K562 (cell line): ENCODE data around the gene MAB21L1. TPM values are rescaled to one million over a fixed set of nuclear protein-coding genes. Genes with fewer than 3 reads are reported as not detected.

Experiments used
- ATAC-seq: fragments of 200-7000 bp; cut with Tn5 transposase; 3 replicates; pipeline ENCODE4 v1.9.1; 2020; ENCODE audit warnings: moderate library complexity
- BruUV-seq: library from RNA; stranded (reverse); fragments of 400-500 nt; replicated peaks from 2 replicates; lab custom pipeline; 2021; lab: Mats Ljungman, UMichigan
- CTCF ChIA-PET: fragments of 300-600 bp; formaldehyde crosslinking; extraction: SDS; loops from one replicate; lab custom pipeline; 2021; ENCODE audit warnings: low intra/inter-chr PET ratio; lab: Yijun Ruan, JAX
- POLR2A ChIA-PET: fragments of 300-600, 350-650 bp; sonication (Branson Sonifier 250); formaldehyde crosslinking; extraction: SDS; loops from one replicate; lab custom pipeline; 2021; ENCODE audit warnings: antibody characterized with exemption, inconsistent platforms; lab: Yijun Ruan, JAX
- DNase-seq, 4 experiments: peaks; one replicate each; pipeline versions ENCODE4 v3.0.0 to v3.0.0-alpha.2; 2011 to 2018; ENCODE audit warnings: low spot score in 3 of 4, mixed read lengths in 3 of 4; ENCODE audit errors: extremely low read depth in 1 of 4
- FAIRE-seq: peaks from 2 replicates; lab custom pipeline; 2011; peaks lifted over from hg19 to GRCh38; lab: Jason Lieb, UNC
- H2AFZ ChIP-seq: 2 replicates; pipeline ENCODE4 v1.6.0; 2011; ENCODE audit warnings: low read depth, low read length, control low read depth, inconsistent platforms
- H3K27ac ChIP-seq: fragments of 200-600 bp; 3 replicates; pipeline ENCODE4 v1.8.0; 2011; ENCODE audit warnings: low read depth, mild to moderate bottlenecking, control low read depth, inconsistent platforms, low read length, moderate library complexity, mixed read lengths; ENCODE audit errors: extremely low read depth
- H3K27me3 ChIP-seq, 2 experiments: fragments of 300-600 bp in 1 of 2; 2 replicates in 1 of 2; 3 replicates in 1 of 2; pipeline versions ENCODE4 v1.6.0 to v1.8.0; 2011; ENCODE audit warnings: inconsistent platforms in 2 of 2, low read length in 2 of 2, mild to moderate bottlenecking in 1 of 2, mixed read lengths in 1 of 2, moderate library complexity in 1 of 2; ENCODE audit not compliant: control insufficient read depth in 2 of 2, insufficient read depth in 2 of 2
- H3K36me3 ChIP-seq: fragments of 300-600 bp; 3 replicates; pipeline ENCODE4 v1.8.0; 2011; ENCODE audit warnings: mild to moderate bottlenecking, low read length, inconsistent platforms; ENCODE audit not compliant: control insufficient read depth, insufficient read depth
- H3K4me1 ChIP-seq, 2 experiments: fragments of 200-600 bp in 1 of 2; replicated peaks in 1 of 2; 2 replicates in 1 of 2; 3 replicates in 1 of 2; pipeline versions ENCODE4 v1.5.1 to v1.8.0; 2011; ENCODE audit warnings: inconsistent platforms in 2 of 2, low read length in 2 of 2, mild to moderate bottlenecking in 1 of 2, mixed read lengths in 1 of 2, moderate library complexity in 1 of 2; ENCODE audit not compliant: control insufficient read depth in 2 of 2, insufficient read depth in 2 of 2
- H3K4me2 ChIP-seq: 2 replicates; pipeline ENCODE4 v1.6.1; 2011; ENCODE audit warnings: low read length, control low read depth, inconsistent platforms, mixed read lengths; ENCODE audit not compliant: insufficient read depth
- H3K4me3 ChIP-seq: fragments of 200-600 bp; sonication (generic), shearing (Covaris generic); 2 replicates; pipeline ENCODE4 v1.5.1; 2016; ENCODE audit warnings: control low read depth, inconsistent platforms
- H3K79me2 ChIP-seq: fragments of 200-600 bp; 3 replicates; pipeline ENCODE4 v1.8.0; 2011; ENCODE audit warnings: low read length, inconsistent platforms; ENCODE audit not compliant: control insufficient read depth, insufficient read depth
- H3K9ac ChIP-seq, 2 experiments: 2 replicates each; pipeline versions ENCODE4 v1.6.0 to v1.6.1; 2011; ENCODE audit warnings: low read depth in 2 of 2, low read length in 2 of 2, control low read depth in 1 of 2, inconsistent platforms in 1 of 2, mild to moderate bottlenecking in 1 of 2, mixed read lengths in 1 of 2; ENCODE audit not compliant: insufficient read depth in 1 of 2
- H3K9me1 ChIP-seq: one replicate; pipeline ENCODE4 v1.6.0; 2011; ENCODE audit warnings: inconsistent platforms, mild to moderate bottlenecking, low read length, moderate library complexity; ENCODE audit not compliant: control insufficient read depth, insufficient read depth
- H3K9me3 ChIP-seq: replicated peaks from 2 replicates; pipeline ENCODE4 v1.5.1; 2011; ENCODE audit warnings: low read depth, low read length, inconsistent platforms; ENCODE audit not compliant: control insufficient read depth, insufficient read depth
- H4K20me1 ChIP-seq: replicated peaks from 2 replicates; pipeline ENCODE4 v1.6.1; 2011; ENCODE audit warnings: low read length, inconsistent platforms, mixed read lengths; ENCODE audit not compliant: control insufficient read depth, insufficient read depth
- CBFB ChIP-seq: sonication (generic); formaldehyde crosslinking; IDR thresholded peaks from 2 replicates; pipeline ENCODE4 v1.4.0; 2020; ENCODE audit warnings: mild to moderate bottlenecking, missing genetic modification reagents
- CHD1 ChIP-seq: fragments of 200-600 bp; sonication (generic); IDR thresholded peaks from one replicate; pipeline ENCODE4 v1.6.1; 2012; ENCODE audit warnings: mild to moderate bottlenecking, moderate library complexity, low read length, inconsistent platforms
- DNMT1 ChIP-seq: fragments of 450-650 bp; IDR thresholded peaks from 2 replicates; pipeline ENCODE4 v1.6.1; 2016; ENCODE audit warnings: antibody characterized with exemption, mild to moderate bottlenecking
- KLF1 ChIP-seq: fragments of 450-650 bp; IDR thresholded peaks from 2 replicates; pipeline ENCODE4 v1.6.1; 2016; ENCODE audit warnings: missing genetic modification characterization, missing compliant biosample characterization
- NR3C1 ChIP-seq: sonication (generic); formaldehyde crosslinking; IDR thresholded peaks from 2 replicates; pipeline ENCODE4 v1.8.1; 2022; ENCODE audit warnings: missing genetic modification reagents
- PML ChIP-seq: IDR thresholded peaks from 2 replicates; pipeline ENCODE4 v1.6.1; 2012; ENCODE audit warnings: low read length, inconsistent platforms
- POLR2AphosphoS5 ChIP-seq: IDR thresholded peaks from 2 replicates; pipeline ENCODE4 v1.6.1; 2011; ENCODE audit warnings: mild to moderate bottlenecking, low read depth, low read length, moderate library complexity; ENCODE audit not compliant: control insufficient read depth, insufficient read depth
- SIRT6 ChIP-seq: IDR thresholded peaks from one replicate; pipeline ENCODE4 v1.6.1; 2012; ENCODE audit warnings: low read depth, mild to moderate bottlenecking, control low read depth, inconsistent platforms, low read length, moderate library complexity
- SP1 ChIP-seq: sonication (generic); formaldehyde crosslinking; IDR thresholded peaks from 2 replicates; pipeline ENCODE4 v1.8.1; 2022; ENCODE audit warnings: mild to moderate bottlenecking, missing genetic modification reagents
- ZFPM2 ChIP-seq: fragments of 250-450 bp; sonication (Bioruptor Pico); IDR thresholded peaks from 2 replicates; pipeline ENCODE4 v1.5.1; 2022; ENCODE audit warnings: mild to moderate bottlenecking
- ZNF444 ChIP-seq: fragments of 250-450 bp; sonication (Bioruptor Pico); IDR thresholded peaks from 2 replicates; pipeline ENCODE4 v1.4.0; 2020; ENCODE audit warnings: mild to moderate bottlenecking, moderate library complexity
- ZNF644 ChIP-seq: fragments of 200-800 bp; sonication (Bioruptor generic); IDR thresholded peaks from 2 replicates; pipeline ENCODE4 v1.6.1; 2016; ENCODE audit warnings: low read depth, missing genetic modification characterization, missing compliant biosample characterization
- ZNF699 ChIP-seq: fragments of 250-450 bp; sonication (Bioruptor Pico); IDR thresholded peaks from 2 replicates; pipeline ENCODE4 v1.8.0; 2021; ENCODE audit warnings: mild to moderate bottlenecking, moderate library complexity; ENCODE audit not compliant: insufficient replicate concordance
- WGBS: fragments of 100-300 bp; shearing (Covaris generic); methylation state at CpG from one replicate; pipeline ENCODE4 v1.1.6; 2016; ENCODE audit warnings: low coverage, mixed read lengths; ENCODE audit not compliant: insufficient coverage; ENCODE audit errors: missing lambda C conversion rate; 5-methylcytosine and 5-hydroxymethylcytosine counted together
- in situ Hi-C: fragments of 300-500 bp; cut with MboI; formaldehyde crosslinking; loops from 4 replicates; pipeline ENCODE4 v1.15.0; 2018; ENCODE audit warnings: inconsistent platforms, mixed read lengths
- intact Hi-C: fragments of 100-400 bp; cut with micrococcal nuclease; formaldehyde crosslinking; loops from 2 replicates; pipeline ENCODE4 v1.14.2; 2022
- polyA plus RNA-seq, 8 experiments: library from polyadenylated mRNA; depleted of rRNA in 4 of 8; stranded (reverse) in 5 of 8; unstranded in 3 of 8; fragments of >200 nt; fragmentation: Nextera tagmentation in 2 of 8; fragmentation: Illumina TruSeq in 1 of 8; extraction: Ambion mirVana in 2 of 8; extraction: Trizol in 1 of 8; gene quantifications; 2 replicates each; pipeline versions ENCODE4 v1.2.1 to v1.2.3, GENCODE V29; 2011 to 2014; ENCODE audit warnings: inconsistent platforms in 1 of 8, missing spikeins in 1 of 8
- total RNA-seq, 7 experiments: library from RNA; depleted of rRNA in 6 of 7; stranded (reverse); fragments of >200 nt in 6 of 7; fragmentation: Illumina TruSeq in 2 of 7; extraction: Trizol in 2 of 7; gene quantifications; 2 replicates each; pipeline versions ENCODE4 v1.2.1 to v1.2.3, GENCODE V29; 2011 to 2021; ENCODE audit warnings: low replicate concordance in 1 of 7
- TF ChIP-seq, protein P1 (sequence below): sonication (generic); formaldehyde crosslinking; IDR thresholded peaks from 2 replicates; pipeline ENCODE4 v1.8.0; 2022; ENCODE audit warnings: missing genetic modification reagents, mild to moderate bottlenecking, borderline replicate concordance
- TF ChIP-seq, protein P2 (sequence below): fragments of 250-450 bp; sonication (Bioruptor Pico); IDR thresholded peaks from 2 replicates; pipeline ENCODE4 v1.4.0; 2020; ENCODE audit warnings: mild to moderate bottlenecking

The MAB21L1 gene
- total and polyA plus RNA-seq, 9 of the 15 experiments (the other 6 are each of a cell fraction or from before 2014, with no cell fraction given) = not detected

DNA sequence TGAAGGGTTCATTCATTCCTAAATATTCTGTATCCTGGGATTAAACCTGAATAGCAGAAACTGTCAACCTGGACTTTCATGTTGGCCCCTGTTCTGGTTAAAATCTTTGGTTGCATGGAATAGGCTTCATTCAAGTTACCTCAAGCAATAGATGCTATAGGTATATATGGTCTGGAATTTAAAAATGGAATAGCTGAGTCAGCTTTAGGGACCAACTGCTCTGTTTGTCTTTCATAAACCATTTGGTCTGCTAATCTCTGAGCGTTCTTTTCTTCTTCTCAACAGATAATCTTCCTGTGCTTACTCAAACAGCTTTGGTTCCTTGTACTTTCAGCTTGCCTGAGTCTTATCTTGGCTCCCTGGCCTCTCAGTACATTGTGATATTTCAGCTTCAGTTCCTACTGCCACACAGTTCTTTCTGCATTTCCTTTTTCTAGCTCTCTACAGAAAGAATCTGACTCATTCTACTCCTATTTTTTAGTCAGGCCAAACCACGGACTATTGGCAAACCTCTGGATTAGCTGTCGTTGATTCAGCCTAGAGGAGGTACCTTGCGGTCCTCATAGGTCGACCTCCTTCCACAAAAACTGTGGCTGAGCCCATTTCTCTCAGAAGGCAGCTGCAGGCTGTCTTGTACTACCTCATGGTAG, 35.9 kb upstream of the MAB21L1 start:
- H3K36me3 ChIP-seq = no peaks in the 10 kb centered on the region
- TF ChIP-seq DNMT1 = no peak
- TF ChIP-seq CBFB (CRISPR knock-in tag) = no peak
- TF ChIP-seq CHD1 = no peak
- TF ChIP-seq, all 486 proteins: peak for 0
- Histone ChIP-seq H2AFZ (no peak overlapping the region), H3K4me3 (no peak overlapping the region), H3K9me3 (no peaks in the 10 kb centered on the region), H3K27me3 (no peaks in the 10 kb centered on the region), H4K20me1 (no peaks in the 10 kb centered on the region), H3K4me2 (no peak overlapping the region), H3K9me1 (no peaks in the 10 kb centered on the region), H3K27ac (no peak overlapping the region), H3K79me2 (no peaks in the 10 kb centered on the region), H3K4me1 (no peaks in the 10 kb centered on the region), H3K9ac (no peak overlapping the region)
- ChIA-PET POLR2A (no interaction called here), CTCF (no interaction called here)
- FAIRE-seq (no peak), DNase-seq (no peak), ATAC-seq (no peak)
- BruUV-seq = no TSS peak
- WGBS = 0% methylated on average over 5 of the region's 5 CpGs
- intact Hi-C loops = no loop called here
- in situ Hi-C loops = no loop called here

DNA sequence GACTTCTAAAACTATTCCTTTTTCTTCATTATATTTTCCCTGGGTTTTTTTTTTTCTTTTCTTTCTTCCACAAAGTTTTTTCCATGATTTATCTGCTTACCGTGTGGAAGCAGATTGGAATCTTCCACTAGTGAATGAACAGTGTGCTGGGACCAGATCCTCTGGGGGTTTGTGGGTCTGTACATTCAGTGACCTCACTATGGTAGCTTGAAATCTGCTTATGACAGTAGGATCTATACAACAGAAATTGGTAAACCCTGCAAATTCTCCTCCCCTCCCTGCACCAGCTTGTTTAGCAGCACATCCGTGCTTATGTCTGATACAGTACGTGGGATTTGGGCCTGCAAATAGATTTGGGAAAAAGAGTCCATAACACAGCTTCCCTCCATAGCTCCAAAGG, 26.0 kb upstream of the MAB21L1 start:
- POLR2A ChIA-PET = no interaction called here
- in situ Hi-C loops = no loop called here
- TF ChIP-seq ZNF444 (no peak), SP1 (CRISPR knock-in tag) (no peak), KLF1 (no peak), ZNF644 (no peak), PML (no peak), SIRT6 (no peak), POLR2AphosphoS5 (no peak), NR3C1 (CRISPR knock-in tag) (no peak), ZFPM2 (CRISPR knock-in tag) (no peak), ZNF699 (no peak)
- TF ChIP-seq, protein P1, sequence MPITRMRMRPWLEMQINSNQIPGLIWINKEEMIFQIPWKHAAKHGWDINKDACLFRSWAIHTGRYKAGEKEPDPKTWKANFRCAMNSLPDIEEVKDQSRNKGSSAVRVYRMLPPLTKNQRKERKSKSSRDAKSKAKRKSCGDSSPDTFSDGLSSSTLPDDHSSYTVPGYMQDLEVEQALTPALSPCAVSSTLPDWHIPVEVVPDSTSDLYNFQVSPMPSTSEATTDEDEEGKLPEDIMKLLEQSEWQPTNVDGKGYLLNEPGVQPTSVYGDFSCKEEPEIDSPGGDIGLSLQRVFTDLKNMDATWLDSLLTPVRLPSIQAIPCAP = no peak
- TF ChIP-seq, protein P2, sequence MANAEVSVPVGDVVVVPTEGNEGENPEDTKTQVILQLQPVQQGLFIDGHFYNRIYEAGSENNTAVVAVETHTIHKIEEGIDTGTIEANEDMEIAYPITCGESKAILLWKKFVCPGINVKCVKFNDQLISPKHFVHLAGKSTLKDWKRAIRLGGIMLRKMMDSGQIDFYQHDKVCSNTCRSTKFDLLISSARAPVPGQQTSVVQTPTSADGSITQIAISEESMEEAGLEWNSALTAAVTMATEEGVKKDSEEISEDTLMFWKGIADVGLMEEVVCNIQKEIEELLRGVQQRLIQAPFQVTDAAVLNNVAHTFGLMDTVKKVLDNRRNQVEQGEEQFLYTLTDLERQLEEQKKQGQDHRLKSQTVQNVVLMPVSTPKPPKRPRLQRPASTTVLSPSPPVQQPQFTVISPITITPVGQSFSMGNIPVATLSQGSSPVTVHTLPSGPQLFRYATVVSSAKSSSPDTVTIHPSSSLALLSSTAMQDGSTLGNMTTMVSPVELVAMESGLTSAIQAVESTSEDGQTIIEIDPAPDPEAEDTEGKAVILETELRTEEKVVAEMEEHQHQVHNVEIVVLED (CRISPR knock-in tag) = no peak
- TF ChIP-seq, all 486 proteins: peak for 0
- CTCF ChIA-PET = no interaction called here
- DNase-seq = no peak
- intact Hi-C loops = no loop called here
- Histone ChIP-seq H3K27me3 (no peaks in the 10 kb centered on the region), H3K27ac (no peak overlapping the region), H4K20me1 (no peaks in the 10 kb centered on the region), H3K9me1 (no peaks in the 10 kb centered on the region), H3K9me3 (no peaks in the 10 kb centered on the region), H3K9ac (no peak overlapping the region), H3K79me2 (no peaks in the 10 kb centered on the region), H3K4me3 (no peak overlapping the region), H3K36me3 (no peaks in the 10 kb centered on the region), H3K4me1 (no peaks in the 10 kb centered on the region), H3K4me2 (no peak overlapping the region), H2AFZ (no peak overlapping the region)
- no peak for ATAC-seq
- FAIRE-seq = no peak
- BruUV-seq = no TSS peak
- 0% methylated on average over 3 of the region's 3 CpGs for WGBS
